COLO829 (cell line): ENCODE measurements around the gene CDCP2.

Source experiments
- DNase-seq: peaks from one replicate; pipeline ENCODE4 v3.0.0; 2012; ENCODE audit warnings: low spot score

CDCP2 gene

DNA sequence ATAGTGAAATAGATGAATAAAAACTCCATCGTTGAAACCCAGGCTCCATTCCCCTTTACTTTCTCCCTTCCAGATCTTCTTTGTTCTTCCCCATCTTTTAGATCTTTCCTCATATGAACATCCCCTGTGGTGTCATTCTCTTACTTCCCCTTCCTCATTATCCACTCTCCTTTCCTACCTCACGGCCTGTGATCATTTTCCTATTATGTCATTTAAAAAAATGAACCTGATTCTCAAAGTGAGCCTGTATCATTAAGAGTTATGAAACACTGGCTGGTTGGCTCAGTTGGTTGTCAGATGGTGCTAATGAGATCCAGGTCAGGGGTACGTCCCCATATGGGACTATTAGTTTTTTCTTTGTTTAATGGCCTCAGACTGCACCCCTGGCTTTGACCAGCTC is 61.1 kb downstream of the CDCP2 start:
- DNase-seq: no peak

DNA sequence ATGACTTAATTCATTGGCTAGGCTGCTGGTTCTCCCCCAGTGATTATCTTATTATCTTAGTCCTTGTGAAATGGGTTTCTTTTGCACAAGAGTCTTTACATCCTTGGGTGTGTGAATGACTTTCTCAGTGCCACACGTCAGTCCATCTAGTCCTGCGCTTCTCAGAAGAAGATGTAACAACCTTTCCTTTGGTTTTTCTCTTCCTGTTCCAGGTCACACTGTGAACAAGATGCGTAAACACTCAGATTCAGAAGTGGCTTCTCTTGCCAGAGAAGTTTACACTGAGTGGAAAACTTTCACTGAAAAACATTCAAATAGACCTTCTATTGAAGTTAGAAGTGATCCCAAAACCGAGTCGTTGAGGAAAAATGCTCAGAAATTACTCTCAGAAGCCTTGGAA is 64.4 kb downstream of the CDCP2 start:
- DNase-seq: no peak

- DNase-seq: no peak
Measured at GRCh38 chr1:54086754-54087153, 66.0 kb downstream of the CDCP2 start.

GRCh38 chr1:54084794-54085193 is 68.0 kb downstream of the CDCP2 start:
- DNase-seq: no peak
